ENCODE data around the gene PATE3. TPM values are rescaled to one million over a fixed set of nuclear protein-coding genes. Genes with fewer than 3 reads are reported as not detected.

The PATE3 gene
- total RNA-seq, 4 donors from 2014 or later: not detected

DNA sequence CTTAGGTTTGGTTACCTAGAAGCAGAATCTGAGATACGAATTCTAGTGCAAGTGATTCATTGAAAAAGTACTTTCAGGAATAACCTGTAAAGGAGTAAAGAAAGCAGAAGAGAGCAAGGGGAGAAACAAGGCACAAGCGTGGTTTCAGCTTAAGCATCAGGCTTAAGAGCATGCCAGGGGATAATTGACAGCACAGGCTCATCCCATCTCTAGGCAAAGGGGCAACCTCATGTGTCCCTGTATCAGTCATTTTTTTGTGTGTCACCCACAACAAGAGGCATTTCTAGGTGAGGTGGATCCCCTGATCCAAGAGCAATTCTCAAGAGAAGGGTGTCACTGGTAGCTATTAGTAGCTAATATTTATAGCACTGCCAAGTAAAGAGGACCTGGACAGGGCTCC lies 17.3 kb upstream of the PATE3 start:
- Histone ChIP-seq H3K9me3 (no peaks in the 10 kb centered on the region), H3K27me3 (no peaks in the 10 kb centered on the region), H3K4me3 (no peak overlapping the region), H3K36me3 (no peaks in the 10 kb centered on the region), H3K4me1 (no peaks in the 10 kb centered on the region), H3K27ac (no peak overlapping the region)
- intact Hi-C loops (cut with DNase I; ENCODE audit: low total_unique reads): no loop called here
- TF ChIP-seq POLR2A (IDR thresholded peaks at IDR 0.05): no peak
- TF ChIP-seq, protein P1, sequence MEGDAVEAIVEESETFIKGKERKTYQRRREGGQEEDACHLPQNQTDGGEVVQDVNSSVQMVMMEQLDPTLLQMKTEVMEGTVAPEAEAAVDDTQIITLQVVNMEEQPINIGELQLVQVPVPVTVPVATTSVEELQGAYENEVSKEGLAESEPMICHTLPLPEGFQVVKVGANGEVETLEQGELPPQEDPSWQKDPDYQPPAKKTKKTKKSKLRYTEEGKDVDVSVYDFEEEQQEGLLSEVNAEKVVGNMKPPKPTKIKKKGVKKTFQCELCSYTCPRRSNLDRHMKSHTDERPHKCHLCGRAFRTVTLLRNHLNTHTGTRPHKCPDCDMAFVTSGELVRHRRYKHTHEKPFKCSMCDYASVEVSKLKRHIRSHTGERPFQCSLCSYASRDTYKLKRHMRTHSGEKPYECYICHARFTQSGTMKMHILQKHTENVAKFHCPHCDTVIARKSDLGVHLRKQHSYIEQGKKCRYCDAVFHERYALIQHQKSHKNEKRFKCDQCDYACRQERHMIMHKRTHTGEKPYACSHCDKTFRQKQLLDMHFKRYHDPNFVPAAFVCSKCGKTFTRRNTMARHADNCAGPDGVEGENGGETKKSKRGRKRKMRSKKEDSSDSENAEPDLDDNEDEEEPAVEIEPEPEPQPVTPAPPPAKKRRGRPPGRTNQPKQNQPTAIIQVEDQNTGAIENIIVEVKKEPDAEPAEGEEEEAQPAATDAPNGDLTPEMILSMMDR (IDR thresholded peaks at IDR 0.05): no peak
- no peak for DNase-seq

DNA sequence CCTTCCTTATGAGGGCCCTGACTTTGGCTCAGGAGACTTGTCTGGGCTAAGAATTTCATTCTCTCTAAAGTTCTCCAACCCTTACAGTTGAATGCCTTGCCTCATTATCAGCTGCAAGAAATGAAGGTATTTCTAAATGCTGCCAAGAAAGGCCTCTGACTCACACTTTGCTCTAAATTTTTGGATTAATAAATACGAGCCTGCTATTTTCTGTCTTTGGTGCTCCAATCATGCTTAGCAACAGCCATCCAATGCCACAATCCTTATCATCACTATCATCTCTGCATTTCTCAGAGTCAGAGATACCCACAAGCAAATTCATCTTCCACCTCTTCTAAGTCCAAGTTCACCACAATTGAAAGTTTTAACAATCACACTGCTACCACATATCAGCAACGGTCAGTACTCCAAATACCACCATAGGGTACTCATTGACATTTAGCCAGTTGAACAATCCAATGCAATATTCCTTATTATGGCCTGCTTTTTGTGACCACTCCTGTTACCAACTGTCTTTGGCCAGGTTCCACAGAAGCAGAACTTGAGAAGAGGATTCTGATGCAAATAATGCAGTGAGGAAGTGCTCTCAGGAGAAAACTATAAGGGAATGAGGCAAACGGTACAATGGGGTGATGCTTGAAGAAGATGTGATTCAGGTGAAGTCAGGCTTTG lies 15.0 kb upstream of the PATE3 start:
- intact Hi-C loops (cut with DNase I; ENCODE audit: low total_unique reads): no loop called here
- no peaks in the 10 kb centered on the region for H3K36me3 ChIP-seq
- no peaks in the 10 kb centered on the region for H3K27me3 ChIP-seq

DNA sequence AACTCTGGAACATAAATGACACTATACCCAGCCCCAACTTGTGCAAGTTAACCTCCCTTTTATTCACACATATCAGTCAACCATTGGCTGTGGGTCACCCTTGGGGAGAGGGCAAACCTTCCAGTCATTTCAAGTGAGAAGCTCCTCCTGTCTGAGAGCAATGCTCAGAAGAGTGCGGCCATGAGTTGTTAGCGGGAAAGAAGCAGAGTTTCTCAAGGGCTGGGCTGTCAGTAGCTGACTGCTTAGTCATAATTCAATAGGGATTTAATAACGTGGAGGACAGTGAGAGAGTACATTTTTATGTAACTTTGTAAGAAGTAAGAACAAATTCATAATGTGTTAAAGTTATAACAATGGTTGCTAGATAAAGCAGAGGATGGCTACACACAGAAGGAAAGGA lies 14.4 kb upstream of the PATE3 start:
- Histone ChIP-seq H3K36me3 (no peaks in the 10 kb centered on the region), H3K27ac (no peak overlapping the region), H3K9me3 (no peaks in the 10 kb centered on the region), H3K4me1 (no peaks in the 10 kb centered on the region), H3K27me3 (no peaks in the 10 kb centered on the region), H3K4me3 (no peak overlapping the region)
- TF ChIP-seq POLR2A (IDR thresholded peaks at IDR 0.05): no peak
- TF ChIP-seq, protein P1 (IDR thresholded peaks at IDR 0.05): no peak
- intact Hi-C loops (cut with DNase I; ENCODE audit: low total_unique reads): no loop called here
- DNase-seq: no peak

More for the DNA sequence above, 15.0 kb upstream of the PATE3 start:
- Histone ChIP-seq H3K9me3 (no peaks in the 10 kb centered on the region), H3K4me3 (no peak overlapping the region), H3K4me1 (no peaks in the 10 kb centered on the region), H3K27ac (no peak overlapping the region)
- TF ChIP-seq POLR2A (IDR thresholded peaks at IDR 0.05): no peak
- TF ChIP-seq, protein P1 (IDR thresholded peaks at IDR 0.05): no peak
- no peak for DNase-seq

DNA sequence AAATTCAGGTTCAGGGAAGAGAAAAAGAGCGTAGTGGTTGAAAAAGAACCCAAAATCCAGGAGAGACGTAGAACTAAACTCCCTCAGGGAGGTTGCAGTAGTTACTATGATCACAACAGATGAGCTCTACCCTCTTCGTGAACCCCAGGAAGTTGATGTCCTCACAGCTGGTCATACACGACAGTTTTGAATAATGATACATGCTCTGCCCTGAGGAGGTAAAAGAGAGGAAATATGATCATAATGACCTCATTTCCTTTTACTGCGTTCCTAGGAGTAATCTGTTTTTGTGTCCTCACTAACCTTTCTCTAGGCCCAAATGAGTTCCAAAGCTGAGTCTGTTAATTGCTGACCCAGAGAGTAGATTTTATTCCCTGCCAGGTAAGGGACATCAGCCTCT lies 10.6 kb upstream of the PATE3 start:
- no peaks in the 10 kb centered on the region for H3K36me3 ChIP-seq
- no peaks in the 10 kb centered on the region for H3K4me1 ChIP-seq
- no peak for DNase-seq
- intact Hi-C loops (cut with DNase I; ENCODE audit: low total_unique reads): no loop called here
- H3K9me3 ChIP-seq: no peaks in the 10 kb centered on the region
- TF ChIP-seq, protein P1 (IDR thresholded peaks at IDR 0.05): no peak
- no peak for TF ChIP-seq POLR2A (IDR thresholded peaks at IDR 0.05)
- H3K27me3 ChIP-seq: no peaks in the 10 kb centered on the region
- no peak overlapping the region for H3K27ac ChIP-seq
- H3K4me3 ChIP-seq: no peak overlapping the region

DNA sequence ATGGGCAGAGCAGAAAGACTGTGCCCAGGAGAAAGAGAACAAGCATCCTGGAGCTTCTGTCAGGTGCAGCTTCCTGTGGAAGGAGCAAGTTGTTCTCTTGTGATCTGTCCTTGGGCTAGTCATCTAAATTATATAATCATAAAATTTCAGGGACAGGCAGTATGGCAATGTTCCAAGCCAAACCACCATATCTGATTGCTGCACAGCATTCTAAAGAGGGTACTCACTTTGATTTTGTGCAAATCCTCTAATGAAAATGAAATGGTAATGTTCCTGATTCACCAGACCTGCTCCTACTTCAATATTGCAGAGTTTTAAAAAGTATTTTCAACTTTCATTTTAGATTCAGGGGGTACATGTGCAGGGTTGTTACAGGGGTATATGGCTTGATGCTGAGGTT lies 9.2 kb upstream of the PATE3 start, which contains the start of gene PATE2:
Gene PATE2, minus strand, starts transcription at position 101 of the 400 bp plus-strand sequence. Its CDS starts 55 bp downstream, at position 46.
- Histone ChIP-seq H3K27ac (no peak within 1 kb of the TSS), H3K4me1 (no peaks in the 10 kb centered on the region), H3K36me3 (no peaks in the 10 kb centered on the region), H3K9me3 (no peaks in the 10 kb centered on the region), H3K4me3 (no peak within 1 kb of the TSS), H3K27me3 (no peaks in the 10 kb centered on the region)
- TF ChIP-seq, protein P1 (IDR thresholded peaks at IDR 0.05): no peak
- TF ChIP-seq POLR2A (IDR thresholded peaks at IDR 0.05): no peak
- intact Hi-C loops (cut with DNase I; ENCODE audit: low total_unique reads): no loop called here
- no peak for DNase-seq

Data from uterus (tissue), 4 donors.